CD4-positive, alpha-beta memory T cell (primary cell): ENCODE results near the gene ESRP2. TPM values are rescaled to one million over a fixed set of nuclear protein-coding genes. Genes with fewer than 3 reads are reported as not detected.

Source experiments
- CTCF ChIA-PET: fragments of 350-600 bp; sonication (Branson Sonifier 250); formaldehyde crosslinking; loops from one replicate; lab custom pipeline; 2021; ENCODE audit warnings: inconsistent platforms; ENCODE audit not compliant: partially characterized antibody; lab: Charles Lee
- POLR2A ChIA-PET: fragments of 350-600 bp; sonication (Branson Sonifier 250); formaldehyde crosslinking; loops from one replicate; lab custom pipeline; 2021; ENCODE audit not compliant: partially characterized antibody; lab: Charles Lee
- DNase-seq, 5 donors: peaks; one replicate each; pipeline versions ENCODE4 v3.0.0 to v3.0.0-alpha.2; 2020 to 2022; ENCODE audit warnings: mixed read lengths in 1 of 5
- H3K27ac ChIP-seq: one replicate; pipeline ENCODE4 v1.7.0; 2013; ENCODE audit warnings: low read depth, low read length
- H3K27me3 ChIP-seq: 2 replicates; pipeline ENCODE4 v1.7.0; 2013; ENCODE audit warnings: mild to moderate bottlenecking, low read length, moderate library complexity; ENCODE audit not compliant: insufficient read depth
- H3K36me3 ChIP-seq: 2 replicates; pipeline ENCODE4 v1.7.0; 2013; ENCODE audit warnings: mild to moderate bottlenecking, low read length, moderate library complexity; ENCODE audit not compliant: insufficient read depth
- H3K4me1 ChIP-seq: 2 replicates; pipeline ENCODE4 v1.7.0; 2013; ENCODE audit warnings: mild to moderate bottlenecking, low read length, moderate library complexity; ENCODE audit not compliant: insufficient read depth
- H3K4me3 ChIP-seq, 2 donors: one replicate each; pipeline ENCODE4 v1.7.0; 2013; ENCODE audit warnings: low read length in 2 of 2, mild to moderate bottlenecking in 1 of 2
- H3K9me3 ChIP-seq, 2 donors: one replicate each; pipeline ENCODE4 v1.7.0; 2013; ENCODE audit warnings: low read length in 2 of 2, control low read depth in 1 of 2; ENCODE audit not compliant: control insufficient read depth in 1 of 2
- H3K27ac Mint-ChIP-seq, 7 donors: one replicate each; pipeline ENCODE4 v1.8.0; 2020 to 2021; ENCODE audit warnings: mixed read lengths in 7 of 7, mild to moderate bottlenecking in 6 of 7, inconsistent platforms in 3 of 7, moderate library complexity in 3 of 7
- H3K27me3 Mint-ChIP-seq, 2 donors: one replicate each; pipeline ENCODE4 v1.8.0; 2020 to 2021; ENCODE audit warnings: mixed read lengths in 2 of 2
- H3K36me3 Mint-ChIP-seq, 2 donors: one replicate each; pipeline ENCODE4 v1.8.0; 2020 to 2021; ENCODE audit warnings: mixed read lengths in 2 of 2, inconsistent platforms in 1 of 2, mild to moderate bottlenecking in 1 of 2
- H3K4me1 Mint-ChIP-seq, 4 donors: one replicate each; pipeline ENCODE4 v1.8.0; 2020 to 2021; ENCODE audit warnings: mixed read lengths in 4 of 4, mild to moderate bottlenecking in 1 of 4
- H3K4me3 Mint-ChIP-seq, 8 donors: one replicate each; pipeline ENCODE4 v1.8.0; 2020 to 2021; ENCODE audit warnings: mixed read lengths in 8 of 8, mild to moderate bottlenecking in 7 of 8, moderate library complexity in 6 of 8, inconsistent platforms in 3 of 8
- H3K9me3 Mint-ChIP-seq, 8 donors: one replicate each; pipeline ENCODE4 v1.8.0; 2020 to 2021; ENCODE audit warnings: mixed read lengths in 8 of 8, mild to moderate bottlenecking in 5 of 8, inconsistent platforms in 3 of 8, moderate library complexity in 1 of 8
- intact Hi-C: fragments of 100-400 bp; cut with micrococcal nuclease; formaldehyde crosslinking; loops from one replicate; pipeline ENCODE4 v1.15.1; 2023
- polyA plus RNA-seq, 2 donors: library from polyadenylated mRNA; unstranded; fragments of 300-500 nt; fragmentation: Illumina TruSeq; gene quantifications; one replicate each; pipeline ENCODE4 v1.2.3, GENCODE V29; 2021
- total RNA-seq, 2 experiments: library from RNA; stranded (reverse); gene quantifications; one replicate each; pipeline ENCODE4 v1.2.3, GENCODE V29; 2021

Gene ESRP2
- total and polyA plus RNA-seq, 4 experiments from 2014 or later: 0.14 to 0.64 (median 0.26) TPM; not detected in 1

DNA sequence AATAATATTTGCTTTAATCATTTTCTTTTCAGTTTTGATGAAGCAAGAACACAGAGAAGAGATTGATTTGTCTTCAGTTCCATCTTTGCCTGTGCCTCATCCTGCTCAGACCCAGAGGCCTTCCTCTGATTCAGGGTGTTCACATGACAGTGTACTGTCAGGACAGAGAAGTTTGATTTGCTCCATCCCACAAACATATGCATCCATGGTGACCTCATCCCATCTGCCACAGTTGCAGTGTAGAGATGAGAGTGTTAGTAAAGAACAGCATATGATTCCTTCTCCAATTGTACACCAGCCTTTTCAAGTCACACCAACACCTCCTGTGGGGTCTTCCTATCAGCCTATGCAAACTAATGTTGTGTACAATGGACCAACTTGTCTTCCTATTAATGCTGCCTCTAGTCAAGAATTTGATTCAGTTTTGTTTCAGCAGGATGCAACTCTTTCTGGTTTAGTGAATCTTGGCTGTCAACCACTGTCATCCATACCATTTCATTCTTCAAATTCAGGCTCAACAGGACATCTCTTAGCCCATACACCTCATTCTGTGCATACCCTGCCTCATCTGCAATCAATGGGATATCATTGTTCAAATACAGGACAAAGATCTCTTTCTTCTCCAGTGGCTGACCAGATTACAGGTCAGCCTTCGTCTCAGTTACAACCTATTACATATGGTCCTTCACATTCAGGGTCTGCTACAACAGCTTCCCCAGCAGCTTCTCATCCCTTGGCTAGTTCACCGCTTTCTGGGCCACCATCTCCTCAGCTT lies 45.0 kb downstream of the ESRP2 start:
- H3K27ac ChIP-seq: no peak overlapping the region
- Mint-ChIP-seq H3K4me3 (no peak overlapping the region), H3K36me3 (peaks cover 26 to 54% of the 10 kb centered on the region in 2 donors), H3K27ac (peak overlapping the region in 3 of 7 donors; percentile 19 to 92 (median 49)), H3K27me3 (no peaks in the 10 kb centered on the region), H3K4me1 (peaks cover 1 to 10% (median 8%) of the 10 kb centered on the region in 4 donors), H3K9me3 (peaks cover 0 to 3% (median 0%) of the 10 kb centered on the region in 8 donors)
- no peak overlapping the region for H3K4me3 ChIP-seq
- H3K36me3 ChIP-seq: peaks cover 24% of the 10 kb centered on the region
- DNase-seq: no peak
- ChIA-PET CTCF (no interaction called here), POLR2A (no interaction called here)
- no peaks in the 10 kb centered on the region for H3K9me3 ChIP-seq
- intact Hi-C loops: no loop called here
- no peaks in the 10 kb centered on the region for H3K4me1 ChIP-seq
- H3K27me3 ChIP-seq: no peaks in the 10 kb centered on the region

DNA sequence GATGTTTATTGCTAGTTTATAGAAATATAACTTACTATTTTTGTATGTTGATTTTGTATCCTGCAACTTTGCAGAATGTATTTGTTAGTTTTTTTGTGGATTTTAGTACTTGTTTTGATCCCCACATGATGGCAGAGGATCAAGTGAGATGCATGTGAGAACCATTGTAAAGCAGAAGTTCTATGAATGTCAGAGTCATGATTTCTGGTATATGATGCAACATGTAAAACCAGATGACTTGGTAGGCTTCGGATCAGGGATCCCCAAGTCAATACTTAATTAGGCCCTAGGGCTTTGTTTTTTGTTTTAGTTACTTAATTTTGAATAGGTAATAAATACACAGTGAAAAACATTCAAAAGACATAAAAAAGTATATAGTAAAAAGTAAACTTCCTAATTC lies 45.8 kb downstream of the ESRP2 start:
- ChIA-PET CTCF (interaction anchor here (0.6 kb wide), 1 partner anchor 39 kb away, joined by 3 read pairs; no protein-coding TSS in a partner anchor), POLR2A (no interaction called here)
- Histone ChIP-seq H3K4me3 (no peak overlapping the region), H3K4me1 (no peaks in the 10 kb centered on the region), H3K9me3 (no peaks in the 10 kb centered on the region), H3K27me3 (no peaks in the 10 kb centered on the region), H3K36me3 (peaks cover 27% of the 10 kb centered on the region), H3K27ac (no peak overlapping the region)
- intact Hi-C loops: no loop called here
- no peak for DNase-seq
- no peak overlapping the region for H3K27ac Mint-ChIP-seq
- peaks cover 1 to 9% (median 7%) of the 10 kb centered on the region in 4 donors for H3K4me1 Mint-ChIP-seq
- no peak overlapping the region for H3K4me3 Mint-ChIP-seq
- H3K27me3 Mint-ChIP-seq: no peaks in the 10 kb centered on the region
- H3K9me3 Mint-ChIP-seq: peaks cover 0 to 3% (median 0%) of the 10 kb centered on the region in 8 donors
- peaks cover 30 to 59% of the 10 kb centered on the region in 2 donors for H3K36me3 Mint-ChIP-seq

DNA sequence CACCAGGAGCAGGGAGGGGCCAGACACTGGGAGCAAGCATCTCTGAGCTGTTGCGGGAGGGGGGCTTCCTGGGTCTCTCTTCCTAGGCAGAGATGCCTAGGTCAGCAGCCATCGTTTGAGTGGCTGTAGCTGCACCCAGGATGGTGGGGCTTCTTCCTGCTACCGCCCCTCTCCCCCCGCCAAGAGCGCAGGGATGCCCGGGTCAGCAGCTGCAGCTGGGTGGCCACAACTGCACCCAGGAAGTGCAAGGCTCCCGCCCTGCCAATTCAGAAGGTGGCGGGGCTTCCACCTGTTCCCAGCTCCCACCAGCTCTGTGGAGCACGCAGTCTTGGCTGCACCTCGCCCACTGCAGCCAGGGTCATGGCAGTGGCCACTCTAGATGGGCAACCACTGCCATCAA lies 47.8 kb downstream of the ESRP2 start:
- H3K27me3 Mint-ChIP-seq: no peaks in the 10 kb centered on the region
- intact Hi-C loops: no loop called here
- Histone ChIP-seq H3K9me3 (no peaks in the 10 kb centered on the region), H3K27me3 (no peaks in the 10 kb centered on the region), H3K27ac (no peak overlapping the region), H3K4me3 (no peak overlapping the region), H3K4me1 (no peaks in the 10 kb centered on the region), H3K36me3 (peaks cover 37% of the 10 kb centered on the region)
- POLR2A ChIA-PET: no interaction called here
- H3K36me3 Mint-ChIP-seq: peaks cover 35 to 63% of the 10 kb centered on the region in 2 donors
- H3K4me1 Mint-ChIP-seq: peaks cover 0 to 12% (median 8%) of the 10 kb centered on the region in 4 donors
- no peak for DNase-seq
- no peak overlapping the region for H3K27ac Mint-ChIP-seq
- peaks cover 0 to 1% (median 0%) of the 10 kb centered on the region in 8 donors for H3K9me3 Mint-ChIP-seq
- no peak overlapping the region for H3K4me3 Mint-ChIP-seq
- CTCF ChIA-PET: interaction anchor here (1.4 to 1.9 kb wide), 2 partner anchors 8 to 10 kb away, joined by 3 to 4 read pairs; no protein-coding TSS in a partner anchor

DNA sequence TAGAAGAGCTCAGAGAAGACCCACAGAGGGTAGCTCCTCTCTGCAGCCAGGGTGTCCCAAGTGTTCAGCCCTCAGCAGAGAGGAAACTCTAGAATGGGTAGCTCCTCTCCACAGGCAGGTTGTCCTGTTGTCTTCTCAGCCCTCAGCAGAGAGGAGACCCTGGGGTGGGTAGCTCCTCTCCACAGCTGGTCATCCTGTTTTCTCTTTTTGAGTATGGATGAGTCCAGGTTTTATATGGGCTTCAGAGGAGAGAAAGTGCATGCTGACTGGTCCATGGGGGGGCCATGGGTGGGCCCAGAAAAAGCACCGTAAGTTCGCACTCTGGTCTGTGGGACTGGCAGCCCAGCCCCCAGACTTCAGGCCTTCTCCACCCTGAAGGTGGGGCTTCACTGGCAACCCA lies 48.4 kb downstream of the ESRP2 start:
- ChIA-PET CTCF (interaction anchor here (0.6 to 1.9 kb wide), 3 partner anchors 9 to 39 kb away, joined by 3 to 4 read pairs (median 3); no protein-coding TSS in a partner anchor), POLR2A (interaction anchor here (0.7 kb wide), 1 partner anchor 9 kb away, joined by 3 read pairs; no protein-coding TSS in a partner anchor)
- Mint-ChIP-seq H3K9me3 (peaks cover 0 to 1% (median 0%) of the 10 kb centered on the region in 8 donors), H3K4me3 (no peak overlapping the region), H3K27me3 (no peaks in the 10 kb centered on the region), H3K4me1 (peaks cover 0 to 12% (median 5%) of the 10 kb centered on the region in 4 donors), H3K27ac (no peak overlapping the region), H3K36me3 (peaks cover 35 to 60% of the 10 kb centered on the region in 2 donors)
- intact Hi-C loops: no loop called here
- DNase-seq: no peak
- Histone ChIP-seq H3K27ac (no peak overlapping the region), H3K27me3 (no peaks in the 10 kb centered on the region), H3K36me3 (peaks cover 35% of the 10 kb centered on the region), H3K4me1 (no peaks in the 10 kb centered on the region), H3K9me3 (no peaks in the 10 kb centered on the region), H3K4me3 (no peak overlapping the region)

DNA sequence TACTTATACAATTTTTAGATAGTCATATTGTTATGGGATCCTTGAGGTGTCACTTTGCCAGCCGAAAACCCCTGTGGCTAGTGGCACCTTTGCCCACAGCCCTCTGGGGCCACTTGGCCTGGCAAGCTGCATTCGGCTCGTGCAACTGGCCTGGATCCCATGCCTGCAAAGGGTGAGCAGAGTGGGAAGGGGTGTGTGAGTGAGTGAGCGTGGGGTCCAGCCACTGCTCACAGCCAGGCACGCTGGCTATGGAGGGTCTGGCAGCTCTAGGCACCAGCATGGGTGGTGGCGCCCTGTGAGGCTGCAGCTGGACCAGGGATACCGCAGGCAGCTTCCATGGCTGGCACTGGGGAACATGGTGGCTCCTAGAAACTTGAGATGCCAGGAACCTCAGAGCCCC lies 49.0 kb downstream of the ESRP2 start:
- Mint-ChIP-seq H3K4me3 (no peak overlapping the region), H3K27ac (peak overlapping the region in 1 of 7 donors; percentile 53), H3K9me3 (peaks cover 0 to 1% (median 0%) of the 10 kb centered on the region in 8 donors), H3K27me3 (no peaks in the 10 kb centered on the region), H3K36me3 (peaks cover 36 to 61% of the 10 kb centered on the region in 2 donors), H3K4me1 (peaks cover 0 to 12% (median 5%) of the 10 kb centered on the region in 4 donors)
- DNase-seq: no peak
- intact Hi-C loops: no loop called here
- POLR2A ChIA-PET: no interaction called here
- H3K4me3 ChIP-seq: no peak overlapping the region
- peaks cover 36% of the 10 kb centered on the region for H3K36me3 ChIP-seq
- CTCF ChIA-PET: interaction anchor here (0.6 to 1.9 kb wide), 4 partner anchors 9 to 43 kb away, joined by 3 to 5 read pairs (median 4); no protein-coding TSS in a partner anchor
- no peaks in the 10 kb centered on the region for H3K9me3 ChIP-seq
- H3K4me1 ChIP-seq: no peaks in the 10 kb centered on the region
- H3K27me3 ChIP-seq: no peaks in the 10 kb centered on the region
- no peak overlapping the region for H3K27ac ChIP-seq

DNA sequence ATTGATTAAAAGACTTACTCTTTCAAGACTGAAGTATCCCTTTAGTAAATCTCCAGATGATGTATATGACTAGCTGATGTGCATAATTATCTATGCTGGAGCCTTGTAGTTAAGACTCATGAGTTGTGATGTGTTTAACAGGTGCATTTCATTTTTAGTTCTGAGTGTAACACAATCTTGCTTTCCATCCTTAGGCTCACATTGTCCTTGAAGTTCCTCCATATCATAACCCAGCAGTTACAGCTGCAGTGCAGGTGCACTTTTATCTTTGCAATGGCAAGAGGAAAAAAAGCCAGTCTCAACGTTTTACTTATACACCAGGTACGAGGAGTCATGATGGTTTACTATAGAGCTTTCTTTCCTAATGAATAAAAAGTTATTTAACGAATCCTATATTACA lies 52.9 kb downstream of the ESRP2 start:
- Histone ChIP-seq H3K27me3 (no peaks in the 10 kb centered on the region), H3K4me3 (no peak overlapping the region), H3K4me1 (no peaks in the 10 kb centered on the region), H3K27ac (no peak overlapping the region), H3K36me3 (peaks cover 48% of the 10 kb centered on the region), H3K9me3 (no peaks in the 10 kb centered on the region)
- DNase-seq: no peak
- ChIA-PET POLR2A (no interaction called here), CTCF (interaction anchor here (1.6 kb wide), 1 partner anchor 13 kb away, joined by 6 read pairs; no protein-coding TSS in a partner anchor)
- Mint-ChIP-seq H3K27me3 (no peaks in the 10 kb centered on the region), H3K4me1 (peaks cover 3 to 15% (median 8%) of the 10 kb centered on the region in 4 donors), H3K36me3 (peaks cover 61 to 71% of the 10 kb centered on the region in 2 donors), H3K4me3 (no peak overlapping the region), H3K27ac (peak overlapping the region in 1 of 7 donors; percentile 31), H3K9me3 (no peaks in the 10 kb centered on the region)
- intact Hi-C loops: no loop called here

DNA sequence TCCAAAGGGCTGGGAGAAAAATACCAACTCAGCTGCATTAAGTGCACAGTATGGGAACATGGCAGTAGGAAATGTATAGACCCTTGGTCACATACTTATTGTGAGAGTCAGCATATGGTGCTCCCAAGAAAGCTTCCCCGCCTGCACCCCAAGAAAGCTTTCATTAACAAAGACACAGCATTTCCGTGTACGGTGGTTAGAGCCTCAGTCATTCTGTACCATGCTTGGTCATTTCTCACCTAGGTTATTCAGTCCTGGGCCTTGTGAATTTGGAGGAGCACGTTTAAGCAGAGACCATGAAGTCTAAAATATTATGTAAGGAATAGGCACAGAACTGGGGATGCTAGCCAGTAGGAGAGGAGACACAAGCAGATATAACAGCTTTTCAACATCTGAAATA lies 56.1 kb downstream of the ESRP2 start:
- H3K4me1 Mint-ChIP-seq: peaks cover 4 to 23% (median 15%) of the 10 kb centered on the region in 4 donors
- no peak for DNase-seq
- peak overlapping the region in 4 of 7 donors; percentile 2 to 70 (median 46) for H3K27ac Mint-ChIP-seq
- Histone ChIP-seq H3K36me3 (peaks cover 52% of the 10 kb centered on the region), H3K4me3 (no peak overlapping the region), H3K27me3 (no peaks in the 10 kb centered on the region), H3K27ac (no peak overlapping the region), H3K4me1 (no peaks in the 10 kb centered on the region), H3K9me3 (no peaks in the 10 kb centered on the region)
- H3K36me3 Mint-ChIP-seq: peaks cover 70 to 73% of the 10 kb centered on the region in 2 donors
- intact Hi-C loops: no loop called here
- no peaks in the 10 kb centered on the region for H3K27me3 Mint-ChIP-seq
- H3K4me3 Mint-ChIP-seq: no peak overlapping the region
- CTCF ChIA-PET: interaction anchor here (1.6 kb wide), 1 partner anchor 47 kb away, joined by 5 read pairs; no protein-coding TSS in a partner anchor
- POLR2A ChIA-PET: no interaction called here
- peaks cover 0 to 2% (median 0%) of the 10 kb centered on the region in 8 donors for H3K9me3 Mint-ChIP-seq
